22Rv1 (cell line): ENCODE results near the gene FHIT.

Source experiments
- H3K27ac ChIP-seq: fragments of 450-650 bp; 2 replicates; pipeline ENCODE4 v1.5.1; 2017
- CTCF ChIP-seq: fragments of 450-650 bp; IDR thresholded peaks from 2 replicates; pipeline ENCODE4 v1.5.1; 2017; ENCODE audit warnings: mild to moderate bottlenecking
- ZFX ChIP-seq: fragments of 450-650 bp; IDR thresholded peaks from 2 replicates; pipeline ENCODE4 v1.6.1; 2017; ENCODE audit warnings: antibody characterized with exemption, borderline replicate concordance

The FHIT gene

DNA sequence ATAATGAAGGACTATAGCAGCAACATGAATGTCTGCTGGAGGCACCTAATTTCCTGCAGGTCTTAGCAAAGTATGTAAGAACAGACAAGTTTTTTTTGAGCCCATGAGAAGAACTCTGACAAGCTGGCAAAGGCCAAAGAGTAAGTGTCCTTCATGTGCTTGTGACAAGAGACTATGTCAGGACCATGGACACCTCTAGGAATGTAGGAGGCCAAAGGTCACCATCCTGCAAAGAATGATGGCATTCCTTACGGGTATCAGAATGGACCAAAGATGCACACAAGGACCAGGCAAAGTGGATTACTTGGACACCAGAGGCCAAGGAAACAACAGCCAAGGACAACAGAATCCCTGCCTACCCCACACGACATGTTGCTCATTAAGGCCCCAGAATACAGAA, 1343.0 kb downstream of the FHIT start:
- TF ChIP-seq CTCF (no peak), ZFX (no peak)
- no peak overlapping the region for H3K27ac ChIP-seq

DNA sequence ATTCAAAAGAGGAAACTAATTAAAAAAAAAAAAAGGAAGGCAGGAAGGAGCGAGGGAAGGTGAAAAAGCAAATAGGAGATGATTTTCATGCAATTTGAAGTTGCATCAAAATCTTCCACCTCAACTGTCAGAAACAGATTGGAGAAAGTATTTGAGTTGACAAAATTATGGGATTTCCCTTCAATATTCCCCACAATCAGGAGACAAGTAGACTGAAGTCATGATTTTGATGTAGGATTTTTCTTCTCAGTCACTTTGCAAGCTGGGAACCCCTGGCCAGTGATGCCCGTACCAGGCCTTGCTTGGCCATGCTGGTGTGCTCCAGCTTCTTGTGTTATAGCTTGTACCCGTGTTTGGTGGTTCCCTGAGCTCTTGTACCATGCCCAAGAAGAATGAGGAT, 1347.0 kb downstream of the FHIT start:
- TF ChIP-seq CTCF, result no peak
- H3K27ac ChIP-seq, result no peak overlapping the region

GRCh38 chr3:59899061-59899460, 1352.2 kb downstream of the FHIT start:
- H3K27ac ChIP-seq, result no peak overlapping the region
- no peak for TF ChIP-seq CTCF
- TF ChIP-seq ZFX, result no peak

GRCh38 chr3:59895972-59896371, 1355.3 kb downstream of the FHIT start:
- no peak overlapping the region for H3K27ac ChIP-seq
- TF ChIP-seq CTCF (no peak), ZFX (no peak)

GRCh38 chr3:59894425-59895121, 1356.7 kb downstream of the FHIT start:
- no peak overlapping the region for H3K27ac ChIP-seq
- no peak for TF ChIP-seq CTCF

DNA sequence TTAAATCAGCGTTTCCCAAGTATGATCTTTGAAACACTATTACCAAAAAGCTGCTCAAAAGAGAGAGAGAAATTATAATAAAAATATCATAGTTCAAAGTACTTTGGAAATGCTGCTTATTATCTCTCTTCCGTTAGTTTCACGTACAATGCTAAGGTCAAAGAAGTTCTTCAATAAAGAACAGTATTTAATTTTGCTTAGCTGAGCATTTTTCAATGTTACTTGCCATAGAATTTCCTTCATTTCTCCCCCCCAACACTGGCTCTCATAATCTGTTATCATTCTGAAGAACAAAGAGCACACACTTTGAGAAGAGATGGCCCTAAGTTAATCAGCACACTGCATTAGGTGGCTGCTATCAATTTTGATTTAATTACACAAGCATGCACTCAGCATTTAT, 1360.6 kb downstream of the FHIT start:
- H3K27ac ChIP-seq, result no peak overlapping the region
- no peak for TF ChIP-seq ZFX
- no peak for TF ChIP-seq CTCF

DNA sequence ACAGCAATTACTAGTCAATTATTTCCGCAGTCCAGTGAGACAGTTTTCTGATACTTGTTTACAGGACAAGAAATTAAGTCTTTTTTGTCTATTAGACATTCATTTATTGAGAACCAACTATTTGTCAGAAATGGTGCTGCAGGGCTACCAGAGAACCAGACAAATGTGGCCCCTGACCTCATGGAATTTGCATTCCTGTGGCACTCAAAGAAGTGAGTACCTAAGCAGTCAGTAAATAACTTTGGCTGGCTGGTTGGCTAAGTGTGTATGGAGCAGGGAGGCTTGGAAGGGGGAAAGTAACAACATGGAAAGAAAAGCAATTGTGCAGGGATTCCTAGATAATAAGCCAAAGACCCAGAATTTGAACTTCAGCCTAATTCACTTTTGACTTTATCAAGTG, 1364.5 kb downstream of the FHIT start:
- TF ChIP-seq CTCF (no peak), ZFX (no peak)
- H3K27ac ChIP-seq, result no peak overlapping the region
